HepG2 (cell line): ENCODE data around the gene SRBD1. TPM values are rescaled to one million over a fixed set of nuclear protein-coding genes. Genes with fewer than 3 reads are reported as not detected.

Experiments used
- ATAC-seq: fragments of 200-7000 bp; cut with Tn5 transposase; 3 replicates; pipeline ENCODE4 v1.9.1; 2020; ENCODE audit warnings: mild to moderate bottlenecking, moderate library complexity
- BruUV-seq: library from RNA; stranded (reverse); fragments of 400-500 nt; replicated peaks from 2 replicates; lab custom pipeline; 2021; lab: Mats Ljungman, UMichigan
- CTCF ChIA-PET: fragments of 300-600 bp; formaldehyde crosslinking; extraction: SDS; loops from one replicate; lab custom pipeline; 2021; ENCODE audit warnings: low total read pairs, inconsistent platforms, low intra/inter-chr PET ratio; lab: Yijun Ruan, JAX
- POLR2A ChIA-PET: fragments of 350-600 bp; sonication (Branson Sonifier 250); formaldehyde crosslinking; loops from one replicate; lab custom pipeline; 2020; ENCODE audit warnings: antibody characterized with exemption, inconsistent platforms; lab: Yijun Ruan, JAX
- DNase-seq: peaks from one replicate; pipeline ENCODE4 v3.0.0-alpha.2; 2015; ENCODE audit warnings: low spot score
- FAIRE-seq: peaks from 3 replicates; lab custom pipeline; 2011; peaks lifted over from hg19 to GRCh38; lab: Jason Lieb, UNC
- H2AFZ ChIP-seq: one replicate; pipeline ENCODE4 v1.6.1; 2011; ENCODE audit warnings: low read length, inconsistent platforms
- H3K27ac ChIP-seq: fragments of 300-600 bp; 3 replicates; pipeline ENCODE4 v1.8.0; 2011; ENCODE audit warnings: mixed run types, mild to moderate bottlenecking, mixed read lengths, low read length, inconsistent platforms; ENCODE audit not compliant: insufficient read depth; ENCODE audit errors: extremely low read length
- H3K27me3 ChIP-seq, 2 experiments: fragments of 200-600 bp in 1 of 2; 2 replicates in 1 of 2; 3 replicates in 1 of 2; pipeline versions ENCODE4 v1.6.0 to v1.8.0; 2011; ENCODE audit warnings: low read length in 2 of 2, mild to moderate bottlenecking in 2 of 2, moderate library complexity in 2 of 2, inconsistent platforms in 1 of 2; ENCODE audit not compliant: insufficient read depth in 2 of 2, control insufficient read depth in 1 of 2
- H3K36me3 ChIP-seq, 2 experiments: fragments of 200-600 bp in 1 of 2; replicated peaks in 1 of 2; 2 replicates in 1 of 2; 3 replicates in 1 of 2; pipeline versions ENCODE4 v1.5.1 to v1.8.0; 2011; ENCODE audit warnings: low read length in 2 of 2, inconsistent platforms in 1 of 2; ENCODE audit not compliant: insufficient read depth in 2 of 2, control insufficient read depth in 1 of 2
- H3K4me1 ChIP-seq: 2 replicates; pipeline ENCODE4 v1.5.1; 2012; ENCODE audit warnings: low read length, inconsistent platforms; ENCODE audit not compliant: insufficient read depth
- H3K4me2 ChIP-seq: 2 replicates; pipeline ENCODE4 v1.6.0; 2011; ENCODE audit warnings: low read depth, low read length, inconsistent platforms
- H3K4me3 ChIP-seq, 3 experiments: fragments of 200-600 bp in 1 of 3; sonication (generic), shearing (Covaris generic) in 1 of 3; replicated peaks in 1 of 3; 2 replicates each; pipeline ENCODE4 v1.5.1; 2011 to 2016; ENCODE audit warnings: low read length in 3 of 3, inconsistent platforms in 2 of 3, low read depth in 2 of 3, mild to moderate bottlenecking in 2 of 3, control low read depth in 1 of 3, mixed read lengths in 1 of 3; ENCODE audit not compliant: insufficient read depth in 1 of 3
- H3K79me2 ChIP-seq: one replicate; pipeline ENCODE4 v1.6.1; 2011; ENCODE audit warnings: low read length, inconsistent platforms; ENCODE audit not compliant: insufficient read depth
- H3K9ac ChIP-seq: 2 replicates; pipeline ENCODE4 v1.6.0; 2011; ENCODE audit warnings: mild to moderate bottlenecking, low read depth, low read length, inconsistent platforms; ENCODE audit not compliant: insufficient read depth
- H3K9me3 ChIP-seq: 2 replicates; pipeline ENCODE4 v1.5.1; 2012; ENCODE audit warnings: mild to moderate bottlenecking, low read length
- H4K20me1 ChIP-seq: 2 replicates; pipeline ENCODE4 v1.6.0; 2011; ENCODE audit warnings: inconsistent platforms, mild to moderate bottlenecking, low read length, moderate library complexity; ENCODE audit not compliant: insufficient read depth
- GZF1 ChIP-seq: sonication (generic); formaldehyde crosslinking; IDR thresholded peaks from 2 replicates; pipeline ENCODE4 v1.5.1; 2020; ENCODE audit warnings: mild to moderate bottlenecking, missing genetic modification reagents
- MAFK ChIP-seq, 2 experiments: IDR thresholded peaks in 1 of 2; conservative IDR thresholded peaks in 1 of 2; 2 replicates each; pipeline ENCODE4 v1.6.1; 2011; ENCODE audit warnings: improper control_type of control experiment in 2 of 2, low read length in 2 of 2
- NR2F2 ChIP-seq: IDR thresholded peaks from 2 replicates; pipeline ENCODE4 v1.6.1; 2012; ENCODE audit warnings: low read depth, inconsistent platforms, borderline replicate concordance
- ZNF292 ChIP-seq: sonication (generic); formaldehyde crosslinking; IDR thresholded peaks from 2 replicates; pipeline ENCODE4 v1.8.1; 2022; ENCODE audit warnings: mild to moderate bottlenecking, low read depth, missing genetic modification reagents, borderline replicate concordance
- ZNF83 ChIP-seq: sonication (generic); formaldehyde crosslinking; IDR thresholded peaks from 2 replicates; pipeline ENCODE4 v1.4.0; 2020; ENCODE audit warnings: missing genetic modification reagents, mild to moderate bottlenecking, borderline replicate concordance
- WGBS: methylation state at CpG from one replicate; pipeline ENCODE4 v1.1.6; 2017; ENCODE audit warnings: low lambda C conversion rate; 5-methylcytosine and 5-hydroxymethylcytosine counted together
- in situ Hi-C: cut with HindIII; loops from 2 replicates; pipeline ENCODE4 v1.10.0; 2017; ENCODE audit warnings: low pct_unique_long_range_greater_than_20kb; ENCODE audit not compliant: extremely low pct_ligation_motif_present
- intact Hi-C: fragments of 100-400 bp; cut with micrococcal nuclease; formaldehyde crosslinking; loops from one replicate; pipeline ENCODE4 v1.10.0; 2022; ENCODE audit not compliant: unreplicated experiment
- polyA plus RNA-seq, 8 experiments: library from polyadenylated mRNA; depleted of rRNA in 3 of 8; stranded (reverse) in 7 of 8; unstranded in 1 of 8; fragments of >200 nt; fragmentation: Illumina TruSeq in 4 of 8; extraction: Trizol in 4 of 8; gene quantifications; 2 replicates each; pipeline versions ENCODE4 v1.2.1 to v1.2.3, GENCODE V29; 2011 to 2016; ENCODE audit warnings: low read depth in 4 of 8, missing spikeins in 1 of 8, mixed read lengths in 1 of 8; ENCODE audit not compliant: insufficient read depth in 1 of 8
- total RNA-seq, 5 experiments: library from RNA; depleted of rRNA; stranded (reverse); fragments of >200 nt; fragmentation: Illumina TruSeq; extraction: Trizol; gene quantifications; 2 replicates each; pipeline ENCODE4 v1.2.3, GENCODE V29; 2016; ENCODE audit warnings: low read depth in 1 of 5
- TF ChIP-seq, protein P1 (sequence below): sonication (generic); formaldehyde crosslinking; IDR thresholded peaks from 2 replicates; pipeline ENCODE4 v1.4.0; 2020; ENCODE audit warnings: mild to moderate bottlenecking, missing genetic modification reagents

SRBD1 gene
- total and polyA plus RNA-seq, 2 of the 13 experiments (the other 11 are each of a cell fraction or from before 2014, with no cell fraction given) = 3.2 to 23.9 TPM

- H3K4me2 ChIP-seq = no peak overlapping the region
- TF ChIP-seq GZF1 (no peak), MAFK (conservative IDR thresholded peaks at IDR 0.05 in 1 of 2, IDR thresholded peaks at IDR 0.05 in 1 of 2; ENCODE audit: low read length in 2 of 2) (peak in 1 of 2 experiments; percentile 51; a peak in 2 of 4 replicates), ZNF83 (CRISPR knock-in tag) (no peak)
- TF ChIP-seq, protein P1, sequence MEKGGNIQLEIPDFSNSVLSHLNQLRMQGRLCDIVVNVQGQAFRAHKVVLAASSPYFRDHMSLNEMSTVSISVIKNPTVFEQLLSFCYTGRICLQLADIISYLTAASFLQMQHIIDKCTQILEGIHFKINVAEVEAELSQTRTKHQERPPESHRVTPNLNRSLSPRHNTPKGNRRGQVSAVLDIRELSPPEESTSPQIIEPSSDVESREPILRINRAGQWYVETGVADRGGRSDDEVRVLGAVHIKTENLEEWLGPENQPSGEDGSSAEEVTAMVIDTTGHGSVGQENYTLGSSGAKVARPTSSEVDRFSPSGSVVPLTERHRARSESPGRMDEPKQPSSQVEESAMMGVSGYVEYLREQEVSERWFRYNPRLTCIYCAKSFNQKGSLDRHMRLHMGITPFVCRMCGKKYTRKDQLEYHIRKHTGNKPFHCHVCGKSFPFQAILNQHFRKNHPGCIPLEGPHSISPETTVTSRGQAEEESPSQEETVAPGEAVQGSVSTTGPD (CRISPR knock-in tag) = no peak
- in situ Hi-C loops = no loop called here
- H2AFZ ChIP-seq = no peak overlapping the region
- BruUV-seq = no TSS peak
- CTCF ChIA-PET = no interaction called here
- 95% methylated on average over 1 of the region's 1 CpG for WGBS
- no peak for DNase-seq
- H3K4me3 ChIP-seq = no peak overlapping the region
- no peak overlapping the region for H3K9ac ChIP-seq
- no peaks in the 10 kb centered on the region for H3K79me2 ChIP-seq
- H3K4me1 ChIP-seq = no peaks in the 10 kb centered on the region
- H3K9me3 ChIP-seq = no peaks in the 10 kb centered on the region
- no peak for ATAC-seq
- POLR2A ChIA-PET = no interaction called here
- H3K36me3 ChIP-seq = peaks cover 4 to 5% of the 10 kb centered on the region in 2 experiments; a peak in 4 of 5 replicates
- no peak overlapping the region for H3K27ac ChIP-seq
- intact Hi-C loops = no loop called here
- no peaks in the 10 kb centered on the region for H3K27me3 ChIP-seq
- FAIRE-seq = no peak
- no peaks in the 10 kb centered on the region for H4K20me1 ChIP-seq
These were observed 201.4 kb downstream of the SRBD1 start for GRCh38 chr2:45409677-45410076.

DNA sequence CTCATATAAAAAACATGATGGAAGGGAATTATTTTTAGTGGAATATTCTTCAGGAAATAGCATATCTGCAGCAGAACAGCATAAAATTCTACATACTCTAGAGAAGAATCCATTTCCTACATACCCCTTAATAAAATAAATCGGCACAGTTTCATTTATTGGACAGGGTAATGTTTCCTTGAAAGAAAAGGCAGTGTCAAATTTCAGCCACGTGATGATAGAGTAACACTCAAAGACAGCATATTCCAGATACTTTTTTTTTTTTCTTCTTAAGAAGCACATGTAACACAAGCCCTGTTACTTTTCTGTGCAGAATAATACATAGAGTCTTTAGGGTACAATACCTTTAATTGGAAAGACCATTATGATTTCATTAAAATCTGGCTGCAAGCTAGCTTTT is 204.4 kb downstream of the SRBD1 start:
- no peak for TF ChIP-seq ZNF292 (CRISPR knock-in tag)
- TF ChIP-seq NR2F2 = no peak
- DNase-seq (no peak), FAIRE-seq (no peak), ATAC-seq (no peak)
- WGBS = 95% methylated on average over 2 of the region's 2 CpGs
- no peaks in the 10 kb centered on the region for H3K27me3 ChIP-seq
- no peaks in the 10 kb centered on the region for H3K79me2 ChIP-seq
- intact Hi-C loops = no loop called here
- peaks cover 0 to under 1% of the 10 kb centered on the region in 2 experiments; a peak in 2 of 5 replicates for H3K36me3 ChIP-seq
- no peaks in the 10 kb centered on the region for H4K20me1 ChIP-seq
- no peak overlapping the region for H2AFZ ChIP-seq
- in situ Hi-C loops = no loop called here
- H3K27ac ChIP-seq = no peak overlapping the region
- CTCF ChIA-PET = no interaction called here
- POLR2A ChIA-PET = no interaction called here
- no peak overlapping the region for H3K4me3 ChIP-seq
- H3K4me2 ChIP-seq = no peak overlapping the region
- no peak overlapping the region for H3K9ac ChIP-seq
- no peaks in the 10 kb centered on the region for H3K4me1 ChIP-seq
- BruUV-seq = no TSS peak
- no peaks in the 10 kb centered on the region for H3K9me3 ChIP-seq
